ENCODE data around the gene ZNF32.

ZNF32 gene

DNA sequence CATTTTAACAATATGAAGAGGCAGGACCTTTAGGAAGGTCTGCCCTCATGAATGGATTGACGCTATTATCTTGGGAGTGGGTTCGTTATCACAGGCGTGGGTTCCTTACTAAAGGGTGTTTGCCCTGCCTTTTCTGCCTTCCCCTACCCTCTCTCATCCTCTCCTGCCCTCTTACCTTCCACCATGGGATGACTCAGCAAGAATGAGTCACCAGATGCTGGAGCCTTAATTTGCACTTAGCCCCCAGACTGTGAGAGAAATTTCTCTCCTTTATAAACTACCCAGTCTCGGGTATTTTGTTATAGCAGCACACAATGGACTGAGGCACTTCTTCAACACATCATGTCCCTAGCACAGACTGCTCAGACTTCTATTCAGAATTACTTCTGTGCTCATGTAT is 31.4 kb upstream of the ZNF32 start:
- no peak for DNase-seq (ENCODE audit: low spot score)
- TF ChIP-seq, protein P1, sequence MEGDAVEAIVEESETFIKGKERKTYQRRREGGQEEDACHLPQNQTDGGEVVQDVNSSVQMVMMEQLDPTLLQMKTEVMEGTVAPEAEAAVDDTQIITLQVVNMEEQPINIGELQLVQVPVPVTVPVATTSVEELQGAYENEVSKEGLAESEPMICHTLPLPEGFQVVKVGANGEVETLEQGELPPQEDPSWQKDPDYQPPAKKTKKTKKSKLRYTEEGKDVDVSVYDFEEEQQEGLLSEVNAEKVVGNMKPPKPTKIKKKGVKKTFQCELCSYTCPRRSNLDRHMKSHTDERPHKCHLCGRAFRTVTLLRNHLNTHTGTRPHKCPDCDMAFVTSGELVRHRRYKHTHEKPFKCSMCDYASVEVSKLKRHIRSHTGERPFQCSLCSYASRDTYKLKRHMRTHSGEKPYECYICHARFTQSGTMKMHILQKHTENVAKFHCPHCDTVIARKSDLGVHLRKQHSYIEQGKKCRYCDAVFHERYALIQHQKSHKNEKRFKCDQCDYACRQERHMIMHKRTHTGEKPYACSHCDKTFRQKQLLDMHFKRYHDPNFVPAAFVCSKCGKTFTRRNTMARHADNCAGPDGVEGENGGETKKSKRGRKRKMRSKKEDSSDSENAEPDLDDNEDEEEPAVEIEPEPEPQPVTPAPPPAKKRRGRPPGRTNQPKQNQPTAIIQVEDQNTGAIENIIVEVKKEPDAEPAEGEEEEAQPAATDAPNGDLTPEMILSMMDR (IDR thresholded peaks at IDR 0.05; ENCODE audit: extremely low read depth, missing control alignments), result no peak

DNA sequence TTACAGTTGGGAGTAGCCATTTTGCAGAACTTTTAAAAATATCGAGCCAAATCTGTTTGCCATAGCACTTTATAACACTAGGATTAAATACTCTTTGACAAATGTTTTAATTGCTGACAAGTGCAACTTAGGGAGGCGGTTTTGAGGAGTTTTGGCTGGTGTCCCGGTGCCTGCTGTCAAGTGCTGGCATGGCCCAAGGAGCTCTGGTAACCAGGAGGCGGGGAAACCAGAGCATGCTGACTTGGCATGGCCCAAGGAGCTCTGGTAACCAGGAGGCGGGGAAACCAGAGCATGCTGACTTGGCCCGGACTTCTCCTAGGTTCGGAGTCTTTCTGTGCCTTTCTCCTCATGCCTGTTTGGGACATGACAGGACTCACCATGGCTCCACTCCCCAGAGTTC is 30.8 kb upstream of the ZNF32 start:
- DNase-seq (ENCODE audit: low spot score), result no peak

GRCh38 chr10:43678654-43679053 is 30.0 kb upstream of the ZNF32 start:
- TF ChIP-seq, protein P1 (IDR thresholded peaks at IDR 0.05; ENCODE audit: extremely low read depth, missing control alignments), result no peak
- DNase-seq (ENCODE audit: low spot score), result no peak

More for the DNA sequence above, 30.8 kb upstream of the ZNF32 start:
- TF ChIP-seq, protein P1 (IDR thresholded peaks at IDR 0.05; ENCODE audit: extremely low read depth, missing control alignments), result no peak

- no peak for DNase-seq (ENCODE audit: low spot score)
- TF ChIP-seq, protein P1 (IDR thresholded peaks at IDR 0.05; ENCODE audit: extremely low read depth, missing control alignments), result no peak
Observed at GRCh38 chr10:43676901-43677300, 28.2 kb upstream of the ZNF32 start.

DNA sequence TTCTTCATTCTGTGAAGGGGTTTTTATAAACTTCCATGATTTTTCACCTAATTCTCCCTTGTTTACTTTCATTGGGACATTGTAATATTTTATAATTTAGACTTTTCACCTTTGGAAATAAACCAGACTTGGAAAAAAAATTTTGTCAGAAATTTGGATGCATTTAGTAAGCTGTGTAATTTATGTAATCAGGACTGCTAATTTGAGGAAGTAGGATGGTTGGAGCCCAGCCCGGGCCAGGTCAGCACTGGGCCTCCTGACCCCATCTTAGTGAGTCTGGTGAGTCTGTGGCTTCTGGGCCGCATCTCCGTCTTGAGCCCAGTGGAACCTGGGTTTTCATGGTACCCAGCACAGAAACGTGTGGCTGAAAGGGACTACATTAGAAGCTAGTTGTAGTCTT is 27.6 kb upstream of the ZNF32 start:
- no peak for DNase-seq (ENCODE audit: low spot score)
- TF ChIP-seq, protein P1 (IDR thresholded peaks at IDR 0.05; ENCODE audit: extremely low read depth, missing control alignments), result no peak

DNA sequence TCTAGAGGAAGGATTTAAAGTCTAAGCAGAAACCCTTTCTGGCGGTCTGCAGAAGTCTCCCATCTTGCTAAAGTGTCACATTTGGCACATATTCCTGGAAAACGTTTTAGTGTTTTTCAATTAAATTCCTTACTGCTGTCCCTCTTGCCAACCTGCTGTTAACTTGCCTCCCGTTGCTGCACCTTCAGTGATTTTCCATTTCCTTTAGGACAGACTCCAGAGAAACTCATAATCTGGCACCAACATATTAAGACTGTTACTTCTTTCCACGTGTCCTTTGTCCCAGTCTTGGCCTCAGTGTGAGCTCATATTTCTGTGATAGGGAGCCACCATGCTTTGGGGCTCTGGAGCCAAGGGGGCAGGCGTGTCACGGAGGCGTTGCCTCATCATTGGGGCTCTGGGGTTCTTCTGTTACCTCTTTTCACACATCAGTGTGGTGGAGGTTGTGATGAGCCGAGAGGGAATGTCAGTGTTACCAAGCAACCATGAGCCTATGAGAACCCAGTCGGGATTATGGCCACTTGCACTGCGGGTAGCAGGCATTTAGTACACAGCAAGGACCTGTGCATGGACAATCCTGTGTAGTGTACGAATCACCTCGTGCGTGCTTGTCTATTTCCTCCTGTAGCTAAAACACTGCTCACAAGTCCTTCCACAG is 26.0 kb upstream of the ZNF32 start:
- DNase-seq (ENCODE audit: low spot score), result no peak
- TF ChIP-seq, protein P1 (IDR thresholded peaks at IDR 0.05; ENCODE audit: extremely low read depth, missing control alignments), result no peak

DNA sequence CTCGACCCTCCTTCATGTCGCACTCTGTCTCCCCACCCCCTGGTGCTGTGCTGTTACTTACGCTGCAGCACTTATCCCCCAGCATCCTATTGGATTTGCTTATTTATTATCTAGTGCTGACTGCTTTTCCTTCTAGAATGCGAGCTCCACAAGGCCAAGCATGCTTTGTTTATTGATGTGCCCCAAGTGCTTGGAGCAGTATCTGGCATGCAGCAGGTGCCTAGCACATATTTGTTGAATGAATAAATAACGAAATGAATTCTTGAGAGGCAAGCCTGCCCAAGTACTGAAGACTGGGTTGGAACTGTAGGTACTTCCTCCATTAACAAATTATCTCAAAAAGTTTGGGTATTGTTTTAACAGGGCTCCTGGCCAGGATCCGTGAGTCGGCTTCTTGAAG is 24.8 kb upstream of the ZNF32 start:
- DNase-seq (ENCODE audit: low spot score), result no peak
- TF ChIP-seq, protein P1 (IDR thresholded peaks at IDR 0.05; ENCODE audit: extremely low read depth, missing control alignments), result no peak
